HT1080 (cell line): ENCODE measurements around the gene GABRA6. TPM values are rescaled to one million over a fixed set of nuclear protein-coding genes. Genes with fewer than 3 reads are reported as not detected.

ENCODE experiments used
- DNase-seq: peaks from one replicate; pipeline ENCODE4 v3.0.0-alpha.2; 2015; ENCODE audit warnings: low read depth
- total RNA-seq: library from RNA; depleted of rRNA; stranded (reverse); fragments of >200 nt; shearing (Covaris generic); gene quantifications from 2 replicates; pipeline ENCODE4 v1.2.3, GENCODE V29; 2014; rRNA removed

GABRA6 gene
- total RNA-seq, 1 experiment from 2014 or later = 1.9 TPM

GRCh38 chr5:161751265-161751664, 65.7 kb downstream of the GABRA6 start:
- DNase-seq = no peak

Other genes starting within 250 kb of the GABRA6 start
- gene GABRB2, start 139.0 kb upstream of the GABRA6 start, total RNA-seq = 0.47 TPM in 1 of 2 replicates, not detected in the other
- gene GABRA1, start 162.4 kb downstream of the GABRA6 start, total RNA-seq = not detected in 2 replicates